HG03354 (cell line): ENCODE results near the gene UBE2L6.
A peak's percentile ranks its signal among the peaks of the same experiment; 100 is the strongest.
"Not testable (repeated sequence)": the region's sequence is repeated elsewhere in the genome, so short reads cannot be mapped to it uniquely, and the experiment has no call there.

Experiments
- ATAC-seq: cut with Tn5 transposase; IDR thresholded peaks from one replicate; pipeline ENCODE4 v1.9.1; 2021; ENCODE audit warnings: mild to moderate bottlenecking; ENCODE audit not compliant: unreplicated experiment, poor library complexity, severe bottlenecking

The UBE2L6 gene

DNA sequence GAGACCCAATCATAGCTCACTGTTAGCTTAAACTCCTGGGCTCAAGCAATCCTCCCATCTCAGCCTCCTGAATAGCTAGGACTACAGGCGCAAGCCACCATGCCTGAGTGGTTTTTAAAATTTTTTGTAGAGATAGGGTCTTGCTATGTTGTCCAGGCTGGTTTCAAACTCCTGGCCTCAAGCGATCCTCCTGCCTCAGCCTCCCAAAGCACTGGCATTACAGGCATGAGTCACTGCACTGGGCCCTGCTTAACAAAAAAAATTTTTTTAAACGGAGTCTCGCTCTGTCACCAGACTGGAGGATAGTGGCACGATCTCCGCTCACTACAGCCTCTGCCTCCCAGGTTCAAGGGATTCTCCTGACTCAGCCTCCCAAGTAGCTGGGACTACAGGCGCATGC is 33.0 kb downstream of the UBE2L6 start:
- ATAC-seq, result not testable (repeated sequence)

DNA sequence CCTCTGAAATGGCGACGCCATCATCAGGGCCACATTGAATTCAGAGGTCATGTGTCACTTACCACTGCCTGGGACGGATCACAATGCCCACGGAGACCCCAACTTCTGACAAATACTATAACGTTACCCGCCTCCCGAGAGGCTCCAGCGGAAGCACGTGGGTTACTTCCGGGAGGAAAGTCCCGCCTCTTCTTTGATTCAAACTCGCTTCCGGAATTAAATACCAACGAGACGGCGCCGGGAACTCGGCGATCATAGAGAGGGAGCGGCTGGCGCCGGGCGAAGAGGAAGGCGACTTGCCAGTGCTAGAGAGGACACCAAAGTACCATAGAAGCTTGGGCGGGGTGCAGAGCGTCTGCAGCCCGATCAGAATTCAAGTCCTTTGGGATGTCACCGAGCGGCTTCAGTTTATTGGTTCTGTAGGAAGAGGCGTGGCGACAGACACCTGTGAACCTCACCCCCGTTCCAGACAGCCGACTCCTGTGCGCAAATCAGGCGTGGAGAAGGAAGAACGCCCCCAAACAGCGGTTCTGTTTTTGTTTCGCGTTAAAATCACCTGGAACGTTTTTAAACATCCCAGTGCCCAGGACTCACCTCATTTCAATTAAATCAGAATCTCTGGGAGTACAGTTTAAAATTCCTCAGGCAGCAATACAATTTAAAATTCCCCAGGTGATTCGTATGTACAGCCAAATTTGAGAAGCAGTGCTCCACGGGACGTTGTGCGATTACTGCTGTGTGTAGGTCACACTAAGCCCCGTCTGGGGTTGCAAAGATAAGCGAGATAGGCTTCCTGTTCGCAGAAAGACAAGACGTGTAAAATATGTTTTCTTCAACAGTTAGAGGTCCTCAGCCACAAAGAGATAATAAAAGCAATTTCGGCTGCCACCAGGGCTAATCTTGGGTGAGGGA is 36.6 kb downstream of the UBE2L6 start, which contains the start of gene TIMM10:
Gene TIMM10 (minus strand): TSS at position 159 of the 912 bp plus-strand sequence. CDS start 565 bp downstream, outside the sequence.
- peak; percentile 98 for ATAC-seq

DNA sequence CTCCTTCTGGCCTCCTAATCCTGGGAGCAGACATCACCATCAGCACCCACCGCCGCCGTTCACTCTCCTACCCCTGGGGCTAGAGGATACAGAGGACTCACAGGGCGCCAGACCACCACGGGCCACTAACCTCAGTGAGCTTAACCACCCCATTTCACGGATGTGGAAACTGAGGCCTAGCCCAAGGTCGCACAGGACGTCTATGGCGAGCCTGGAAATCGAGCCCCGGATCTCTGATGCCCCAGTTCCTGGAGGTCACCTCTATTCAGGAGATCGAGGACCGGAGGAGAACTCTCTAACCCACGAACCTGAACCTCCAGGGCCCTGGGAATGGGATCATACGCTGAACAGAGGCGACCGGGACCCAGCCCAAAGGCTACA is 37.3 kb downstream of the UBE2L6 start:
- no peak for ATAC-seq

DNA sequence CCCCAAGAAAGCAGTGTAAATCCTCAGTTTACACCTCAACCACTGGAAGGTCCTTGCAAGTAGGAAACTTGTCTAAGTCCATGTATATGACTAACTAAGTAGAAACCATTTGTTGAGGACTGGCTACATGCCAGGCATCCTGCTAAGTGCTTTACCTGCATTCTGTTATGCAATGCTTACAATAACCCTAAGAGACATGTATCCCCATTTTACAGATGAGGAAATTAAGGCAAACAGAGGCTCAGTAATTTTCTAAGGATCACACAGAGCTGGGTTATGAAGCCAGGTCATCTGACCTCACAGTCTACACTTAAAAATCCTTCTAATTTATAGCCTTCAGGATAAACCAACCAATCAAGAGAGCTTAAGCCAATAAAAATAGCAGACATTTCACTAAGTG is 38.5 kb downstream of the UBE2L6 start:
- no peak for ATAC-seq

DNA sequence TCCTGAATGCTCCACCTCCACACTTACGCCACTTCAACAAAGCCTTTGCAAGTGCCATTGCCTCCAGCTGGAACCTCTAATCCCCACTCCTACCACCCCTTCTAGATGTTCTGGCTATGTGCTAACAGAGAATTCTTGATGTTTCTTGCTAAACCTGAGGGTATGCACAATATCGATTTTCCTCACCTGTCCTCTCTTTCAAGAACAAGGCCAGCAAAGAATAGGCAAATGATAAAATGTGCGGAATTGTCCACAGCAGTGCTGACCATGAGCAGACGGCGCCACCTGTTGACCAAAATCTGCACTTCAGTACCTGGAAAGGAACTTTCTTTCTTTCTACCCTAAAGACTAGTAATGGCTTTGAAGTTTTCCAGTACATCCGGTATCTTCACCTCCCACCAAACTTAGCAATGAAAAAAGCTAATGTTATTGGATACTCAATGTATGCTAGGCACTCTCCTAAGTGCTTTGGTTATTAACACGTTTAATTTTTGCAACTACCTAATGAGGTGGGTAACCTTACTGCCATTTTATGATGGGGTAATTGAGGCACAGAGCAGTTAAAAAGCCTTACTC is 40.3 kb downstream of the UBE2L6 start:
- ATAC-seq, result no peak

DNA sequence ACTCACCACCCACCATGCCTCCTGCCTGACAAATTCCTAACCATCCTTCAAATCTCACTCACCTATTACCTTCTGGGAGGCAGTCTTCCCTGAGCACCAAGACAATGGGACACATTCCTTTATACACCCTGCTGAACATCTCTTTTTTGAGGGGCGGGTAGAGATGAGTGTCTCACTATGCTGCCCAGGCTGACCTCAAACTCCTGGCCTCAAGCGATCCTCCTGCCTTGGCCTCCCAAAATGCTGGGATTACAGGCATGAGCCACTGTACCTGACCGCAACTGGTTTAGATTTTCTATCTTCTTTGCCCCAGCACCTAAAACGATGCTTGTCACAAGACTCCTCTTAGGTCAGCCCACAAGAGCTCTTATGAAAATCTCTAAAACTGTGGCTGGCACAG is 44.1 kb downstream of the UBE2L6 start:
- ATAC-seq, result no peak

DNA sequence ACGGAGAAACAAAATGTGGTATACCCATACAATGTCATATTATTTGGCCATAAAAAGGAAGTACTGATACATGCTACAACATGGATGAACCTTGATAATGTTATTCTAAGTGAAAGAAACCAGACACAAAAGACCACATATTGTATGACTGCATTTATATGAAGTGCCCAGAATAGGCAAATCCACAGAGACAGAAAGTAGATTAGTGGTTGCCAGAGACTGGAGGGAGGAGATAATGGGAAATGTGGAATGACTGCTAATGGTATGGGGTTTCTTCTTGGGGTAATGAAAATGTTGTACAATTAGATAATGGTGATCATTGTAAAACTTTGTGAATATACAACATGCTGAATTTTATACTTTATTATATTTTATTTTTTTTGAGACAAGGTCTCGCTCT is 46.4 kb downstream of the UBE2L6 start:
- ATAC-seq, result no peak

DNA sequence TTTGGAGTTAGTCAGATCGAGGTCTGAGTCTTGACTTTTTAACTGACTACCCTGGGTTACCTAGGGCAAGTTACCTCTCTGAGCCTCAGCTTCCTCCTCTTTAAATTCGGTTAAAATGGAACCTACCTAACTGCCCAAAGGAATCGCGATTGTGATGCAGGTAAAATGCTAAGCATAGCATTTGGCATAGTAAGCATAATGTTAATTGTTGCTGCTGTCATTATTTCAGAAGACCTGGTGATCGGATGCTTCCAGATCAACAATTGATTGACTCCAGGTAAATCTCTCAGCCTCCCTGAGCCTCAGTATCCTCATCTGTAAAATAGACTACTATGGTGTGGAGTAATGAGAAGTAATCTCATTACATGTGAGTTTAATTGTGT is 51.4 kb downstream of the UBE2L6 start:
- ATAC-seq, result no peak

DNA sequence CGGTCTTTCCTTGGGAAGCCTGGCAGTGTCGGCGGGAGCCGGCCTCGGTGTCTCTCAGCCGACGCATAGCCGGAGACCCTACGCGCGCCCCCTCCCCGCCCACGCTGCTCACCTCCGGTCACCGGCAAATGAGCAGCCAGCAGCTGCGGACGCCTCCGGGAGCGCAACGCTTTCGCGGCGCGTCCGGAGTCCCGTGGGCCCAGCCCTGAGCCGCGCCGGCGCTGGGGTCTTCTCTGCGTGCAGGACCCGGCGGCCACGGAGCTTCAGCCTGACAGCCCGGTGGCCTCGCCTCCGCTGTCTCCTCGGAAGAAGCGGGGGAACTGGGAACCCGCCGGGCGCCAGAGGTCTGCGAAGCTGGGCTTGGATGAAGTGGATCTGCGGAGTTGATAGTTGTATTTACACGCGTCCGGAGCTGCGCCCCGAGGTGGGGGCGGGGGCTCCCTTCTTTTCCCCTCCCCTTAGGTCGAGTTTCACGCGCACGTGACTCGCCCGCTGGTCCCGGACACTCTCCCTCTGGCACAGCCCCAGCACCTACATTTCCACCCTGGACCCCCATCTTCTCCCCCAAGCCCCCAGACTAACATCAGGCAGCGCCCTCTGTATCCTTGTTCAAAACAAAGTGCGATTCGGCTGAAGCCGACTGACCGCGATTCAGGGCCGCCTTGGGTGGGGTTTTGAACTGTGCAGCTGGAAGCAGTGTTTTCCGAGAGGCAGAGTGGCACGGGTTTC is 52.0 kb downstream of the UBE2L6 start, which contains the start of gene SLC43A1:
Gene SLC43A1 (minus strand): TSS at position 371 of the 729 bp plus-strand sequence. CDS start 1,591 bp downstream, outside the sequence.
- peak; percentile 49 for ATAC-seq

DNA sequence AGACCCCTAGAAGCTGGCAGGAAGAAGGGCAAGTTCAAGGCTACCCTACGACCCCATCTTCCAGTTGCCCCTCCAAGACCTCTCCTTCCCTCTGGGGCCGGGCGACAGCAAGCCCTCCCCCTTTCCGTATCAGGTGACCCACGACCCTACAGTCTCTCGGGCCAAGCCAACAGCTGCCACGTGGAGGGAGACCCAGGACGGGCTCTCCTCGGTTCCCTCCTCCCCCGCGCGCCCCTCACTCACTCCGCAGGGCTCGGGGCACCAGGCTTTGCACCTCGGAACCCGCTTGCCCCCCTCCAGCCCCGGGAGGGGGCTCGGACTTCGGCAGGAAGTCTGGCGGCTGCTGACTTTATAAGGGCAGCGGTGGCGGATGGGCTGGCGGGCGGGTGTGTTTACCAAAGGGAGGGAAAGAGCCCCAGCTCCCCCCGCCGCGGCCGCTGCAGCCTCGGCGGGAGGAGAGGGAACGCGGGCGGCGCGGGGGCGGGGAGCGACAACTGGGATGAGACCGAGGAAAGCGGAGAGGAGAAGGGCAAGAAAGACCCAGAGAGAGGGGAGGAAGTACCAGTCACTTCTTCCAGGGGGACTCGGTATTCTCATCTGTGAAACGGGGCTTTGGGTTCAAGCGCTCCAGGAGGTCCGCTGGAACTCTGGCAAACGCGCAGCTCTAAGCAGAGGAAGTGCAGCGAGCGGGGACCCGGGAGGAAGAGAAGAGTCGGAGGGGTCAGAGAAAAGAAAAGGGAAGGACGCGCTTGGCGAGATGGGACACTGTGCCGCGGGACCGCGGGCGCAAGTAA is 52.7 kb downstream of the UBE2L6 start:
- ATAC-seq, result peak; percentile 54

DNA sequence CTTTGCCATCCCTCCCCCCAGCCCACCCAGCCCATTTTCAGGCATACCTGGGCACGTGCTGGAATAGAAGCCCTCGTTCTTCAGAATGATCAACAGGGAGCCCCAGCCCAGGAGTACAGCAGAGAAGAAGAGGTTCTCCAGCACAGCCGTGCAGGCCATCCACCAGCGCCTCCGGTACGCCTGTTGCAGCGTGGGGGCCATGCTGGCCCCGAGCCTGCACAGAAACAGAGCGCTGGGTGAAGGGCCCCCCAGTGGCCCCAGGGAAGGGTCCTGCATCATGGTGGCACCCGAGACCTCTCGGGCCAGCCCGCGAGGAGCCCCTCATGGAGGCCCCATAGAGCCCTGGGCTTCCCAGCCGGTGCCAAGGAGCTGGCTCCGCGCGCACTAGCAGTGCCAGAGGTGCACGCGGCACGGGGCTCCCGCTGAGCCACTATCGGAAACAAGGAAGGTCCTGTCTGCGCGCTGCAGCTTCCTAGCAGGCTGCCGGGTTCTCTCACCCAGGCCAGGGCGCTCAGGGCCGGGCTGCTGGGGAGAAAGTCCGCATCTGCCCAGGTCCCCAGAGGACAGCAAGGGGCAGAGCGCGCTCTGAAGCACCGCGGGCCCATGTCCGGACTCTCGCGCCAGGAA is 53.4 kb downstream of the UBE2L6 start:
- ATAC-seq, result peak; percentile 38

DNA sequence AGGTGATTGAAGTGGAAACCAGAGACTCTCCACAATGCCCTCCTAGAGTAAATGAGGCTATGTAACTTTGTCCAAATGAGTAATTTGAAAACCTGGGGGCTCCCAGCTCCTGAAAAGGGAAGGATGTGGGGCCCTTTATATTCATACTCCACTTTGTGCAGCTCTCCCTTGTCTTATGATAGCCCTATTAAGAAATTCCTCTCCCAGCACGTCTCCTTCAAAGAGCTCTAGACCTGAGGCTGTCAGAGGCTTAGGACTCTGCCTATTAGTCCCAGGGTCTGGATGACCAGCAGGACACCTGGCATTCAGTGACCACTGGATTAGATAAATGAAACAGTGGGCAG is 54.0 kb downstream of the UBE2L6 start:
- ATAC-seq, result no peak

DNA sequence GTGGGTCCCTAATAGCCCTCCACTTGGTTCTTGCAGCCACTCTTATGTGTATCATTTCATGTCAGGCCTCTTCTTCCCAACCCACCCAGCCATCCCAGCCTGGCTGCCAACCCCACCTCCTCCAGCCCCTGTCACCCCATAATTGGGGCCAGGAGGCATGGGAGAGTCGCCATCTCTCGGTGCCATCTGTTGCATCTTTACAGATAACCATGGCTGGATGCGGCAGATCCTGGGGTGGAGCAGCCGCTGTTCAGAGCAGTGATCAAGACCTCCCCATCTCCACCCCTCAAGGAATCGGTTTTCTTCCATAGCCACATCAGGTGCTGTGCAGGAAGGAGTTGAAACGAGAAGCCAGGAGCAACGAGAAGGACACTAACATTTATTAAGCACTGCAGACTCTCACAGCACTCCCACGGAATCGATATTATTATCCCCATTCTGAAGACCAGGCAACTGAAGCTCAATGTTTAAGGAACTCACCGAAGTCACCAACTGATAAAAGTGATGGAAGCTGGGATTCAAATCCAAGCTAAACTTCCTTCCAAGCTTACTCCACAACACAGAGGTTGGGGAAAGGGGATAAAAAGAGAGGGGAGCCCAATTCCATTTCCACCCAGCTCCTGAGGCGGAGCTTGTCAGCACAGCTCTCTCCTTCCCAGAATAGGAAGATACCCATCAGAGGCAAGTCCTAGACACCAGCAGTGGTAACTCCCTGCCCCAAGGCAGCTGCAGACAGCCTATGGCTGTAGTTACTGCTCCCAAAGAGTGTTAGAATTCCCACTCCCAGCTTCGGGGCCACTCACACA is 54.6 kb downstream of the UBE2L6 start:
- ATAC-seq, result no peak

DNA sequence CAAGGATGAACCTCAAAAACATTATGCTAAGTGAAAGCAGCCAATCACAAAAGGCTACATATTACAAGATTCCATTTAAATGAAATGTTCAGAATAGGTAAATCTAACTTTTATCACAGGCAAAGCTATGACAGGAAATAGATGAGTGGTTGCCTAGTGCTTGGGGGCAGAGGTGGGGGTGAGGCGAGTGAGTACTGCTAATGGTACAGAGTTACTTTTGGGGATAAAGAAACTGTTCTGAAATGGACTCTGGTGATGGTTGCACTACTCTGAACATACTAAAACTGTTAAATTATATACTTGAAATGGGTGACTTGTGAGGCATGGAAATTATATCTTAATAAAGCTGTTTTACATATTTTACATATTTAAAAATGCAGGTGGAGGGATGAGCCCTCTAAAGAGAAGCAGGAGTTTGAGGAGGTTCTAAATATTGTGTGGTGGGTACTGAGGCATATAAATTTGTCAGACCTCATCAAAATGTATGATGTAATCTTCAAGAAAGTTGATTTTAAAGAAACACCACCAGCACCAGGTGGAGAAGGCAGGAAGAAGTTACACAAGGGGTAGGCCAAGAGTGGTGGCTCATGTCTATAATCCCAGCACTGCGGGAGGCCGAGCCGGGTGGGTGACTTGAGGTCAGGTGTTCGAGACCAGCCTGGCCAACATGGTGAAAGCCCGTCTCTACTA is 55.6 kb downstream of the UBE2L6 start:
- no peak for ATAC-seq

DNA sequence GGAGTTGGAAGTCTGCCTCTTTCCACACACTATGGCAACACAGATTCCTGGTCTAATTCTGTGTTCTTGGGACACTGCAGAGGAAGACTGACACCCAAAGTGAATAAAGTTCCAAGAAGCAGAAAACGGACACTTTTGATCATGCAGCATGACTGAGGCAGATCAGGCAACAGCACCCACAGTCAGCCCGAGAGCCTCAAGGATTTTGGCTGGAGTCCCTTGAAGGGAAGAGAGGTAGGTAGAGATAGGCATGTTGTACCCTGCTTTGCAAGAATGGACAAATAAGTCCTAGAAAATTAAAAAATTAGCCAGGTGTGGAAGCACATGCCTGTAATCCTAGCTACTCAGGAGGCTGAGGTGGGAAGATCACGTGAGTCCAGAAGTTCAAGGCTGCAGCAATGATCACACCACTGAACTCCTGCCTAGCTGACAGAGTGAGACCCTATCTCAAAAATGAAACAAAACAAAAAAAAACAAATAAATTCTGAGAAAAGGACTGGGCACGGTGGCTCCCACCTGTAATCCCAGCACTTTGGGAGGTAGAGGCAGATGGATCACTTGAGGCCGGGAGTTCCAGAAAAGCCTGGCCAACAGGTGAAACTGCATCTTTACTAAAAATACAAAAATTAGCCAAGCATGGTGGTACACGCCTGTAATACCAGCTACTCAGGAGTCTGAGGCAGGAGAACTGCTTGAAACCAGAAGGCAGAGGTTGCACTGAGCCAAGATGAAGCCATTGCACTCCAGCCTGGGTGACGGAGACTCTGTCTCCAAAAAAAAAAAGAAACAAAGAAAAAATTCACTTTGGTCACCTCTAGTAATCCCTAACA is 58.9 kb downstream of the UBE2L6 start:
- ATAC-seq, result no peak

DNA sequence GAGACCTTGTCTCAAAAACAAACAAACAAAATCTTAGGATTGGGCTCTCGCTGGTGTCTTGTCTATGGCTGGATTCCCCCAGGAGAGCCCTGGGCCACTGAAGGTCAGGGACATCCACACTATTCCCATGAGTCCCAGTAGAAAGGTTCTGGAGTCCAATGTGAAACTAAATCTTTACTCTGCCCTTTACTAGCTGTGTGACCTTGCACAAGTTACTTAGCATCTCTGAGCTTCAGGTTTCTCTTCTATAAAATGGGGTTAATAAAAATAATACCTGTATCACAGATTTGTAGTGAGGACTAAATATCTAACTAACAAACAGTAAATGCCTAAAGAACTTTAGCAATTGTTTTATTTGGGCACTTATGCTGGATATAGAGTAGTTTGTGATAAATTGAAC is 61.0 kb downstream of the UBE2L6 start:
- ATAC-seq, result no peak

DNA sequence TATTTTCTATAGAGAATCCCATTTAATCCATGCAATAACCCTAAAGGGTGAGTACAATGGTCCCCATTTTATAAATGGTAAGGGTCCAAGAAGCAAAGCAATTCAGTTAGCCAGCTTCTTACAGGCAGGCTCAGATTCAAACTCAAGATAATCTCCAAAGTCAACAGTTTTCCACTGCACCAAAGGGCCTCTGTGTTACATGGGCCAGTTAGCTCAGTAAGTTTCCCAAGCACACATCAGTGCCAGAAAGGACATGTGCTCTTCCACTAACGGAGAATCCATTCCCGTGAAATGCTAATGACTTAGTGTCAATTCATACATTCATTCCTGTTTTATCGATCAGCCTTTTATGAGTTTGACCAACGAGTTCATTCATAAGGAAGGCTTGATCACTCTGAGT is 63.0 kb downstream of the UBE2L6 start:
- no peak for ATAC-seq
